B cell (primary cell): ENCODE results near the gene PFN3. TPM values are rescaled to one million over a fixed set of nuclear protein-coding genes. Genes with fewer than 3 reads are reported as not detected.

Source experiments
- ATAC-seq: fragments of 200-7000 bp; cut with Tn5 transposase; one replicate; pipeline ENCODE4 v1.10.0; 2021; ENCODE audit warnings: low read depth, mild to moderate bottlenecking, moderate number of reproducible peaks, moderate library complexity
- CTCF ChIA-PET: fragments of 350-600 bp; sonication (Branson Sonifier 250); formaldehyde crosslinking; loops from one replicate; lab custom pipeline; 2021; ENCODE audit warnings: antibody characterized with exemption, inconsistent platforms; lab: Charles Lee
- POLR2A ChIA-PET: fragments of 350-600 bp; sonication (Branson Sonifier 250); formaldehyde crosslinking; loops from one replicate; lab custom pipeline; 2021; ENCODE audit warnings: antibody characterized with exemption; lab: Charles Lee
- DNase-seq: peaks from one replicate; pipeline ENCODE4 v3.0.0; 2013
- H2AFZ ChIP-seq: 2 replicates; pipeline ENCODE4 v1.6.1; 2012; ENCODE audit warnings: mild to moderate bottlenecking, low read depth, low read length; ENCODE audit not compliant: insufficient read depth, poor library complexity, severe bottlenecking
- H3K27ac ChIP-seq, 2 donors: 1 replicate in 1 of 2; 2 replicates in 1 of 2; pipeline ENCODE4 v1.5.1; 2012 to 2013; ENCODE audit warnings: low read length in 2 of 2, mild to moderate bottlenecking in 2 of 2, moderate library complexity in 1 of 2
- H3K27me3 ChIP-seq, 4 experiments: fragments of 200-600 bp in 1 of 4; sonication (generic) in 1 of 4; replicated peaks in 1 of 4; 1 replicate in 2 of 4; 2 replicates in 2 of 4; pipeline versions ENCODE4 v1.6.1 to v1.7.0; 2013 to 2016; ENCODE audit warnings: low read length in 3 of 4, mild to moderate bottlenecking in 2 of 4, mixed read lengths in 1 of 4, moderate library complexity in 1 of 4; ENCODE audit not compliant: insufficient read depth in 4 of 4, control insufficient read depth in 3 of 4; ENCODE audit errors: control extremely low read depth in 1 of 4
- H3K36me3 ChIP-seq, 2 experiments: replicated peaks in 1 of 2; 1 replicate in 1 of 2; 2 replicates in 1 of 2; pipeline versions ENCODE4 v1.6.1 to v1.7.1; 2013; ENCODE audit warnings: low read length in 1 of 2; ENCODE audit not compliant: insufficient read depth in 2 of 2, control insufficient read depth in 1 of 2; ENCODE audit errors: control extremely low read depth in 1 of 2, extremely low read depth in 1 of 2
- H3K4me1 ChIP-seq, 2 donors: fragments of 200-600 bp in 1 of 2; sonication (generic) in 1 of 2; 1 replicate in 1 of 2; 2 replicates in 1 of 2; pipeline versions ENCODE4 v1.5.1 to v1.6.1; 2013 to 2017; ENCODE audit warnings: low read length in 2 of 2; ENCODE audit not compliant: control insufficient read depth in 2 of 2, insufficient read depth in 2 of 2
- H3K4me2 ChIP-seq: replicated peaks from 2 replicates; pipeline ENCODE3; 2012; ENCODE audit warnings: mild to moderate bottlenecking, low read depth, low read length; ENCODE audit not compliant: poor library complexity, severe bottlenecking
- H3K4me3 ChIP-seq, 5 experiments: fragments of 200-600 bp in 1 of 5; sonication (generic) in 1 of 5; 1 replicate in 3 of 5; 2 replicates in 2 of 5; pipeline versions ENCODE4 v1.5.1 to v1.7.0; 2011 to 2016; ENCODE audit warnings: low read length in 4 of 5, mild to moderate bottlenecking in 4 of 5, low read depth in 2 of 5, control low read depth in 1 of 5, moderate library complexity in 1 of 5; ENCODE audit not compliant: insufficient read depth in 1 of 5; ENCODE audit errors: control extremely low read depth in 1 of 5, extremely low read depth in 1 of 5
- H3K79me2 ChIP-seq: fragments of 200-600 bp; sonication (generic); one replicate; pipeline ENCODE4 v1.6.0; 2016; ENCODE audit warnings: low read length; ENCODE audit not compliant: control insufficient read depth, insufficient read depth
- H3K9ac ChIP-seq: fragments of 200-600 bp; sonication (generic); 2 replicates; pipeline ENCODE4 v1.6.1; 2017; ENCODE audit warnings: mild to moderate bottlenecking, low read length, moderate library complexity
- H3K9me3 ChIP-seq, 3 donors: one replicate each; pipeline versions ENCODE4 v1.6.1 to v1.7.1; 2013; ENCODE audit warnings: low read length in 2 of 3; ENCODE audit not compliant: control insufficient read depth in 2 of 3, insufficient read depth in 1 of 3; ENCODE audit errors: control extremely low read depth in 1 of 3
- H4K20me1 ChIP-seq: 2 replicates; pipeline ENCODE4 v1.6.0; 2012; ENCODE audit warnings: mild to moderate bottlenecking, low read length; ENCODE audit not compliant: insufficient read depth, control insufficient read depth, poor library complexity, severe bottlenecking
- H3K27ac Mint-ChIP-seq: one replicate; pipeline ENCODE4 v1.8.0; 2021; ENCODE audit warnings: mixed read lengths
- H3K27me3 Mint-ChIP-seq: one replicate; pipeline ENCODE4 v1.8.0; 2021; ENCODE audit warnings: mixed read lengths
- H3K4me1 Mint-ChIP-seq: one replicate; pipeline ENCODE4 v1.8.0; 2021; ENCODE audit warnings: mixed read lengths
- H3K4me3 Mint-ChIP-seq: one replicate; pipeline ENCODE4 v1.8.0; 2021; ENCODE audit warnings: mixed read lengths
- H3K9me3 Mint-ChIP-seq: one replicate; pipeline ENCODE4 v1.8.0; 2022; ENCODE audit warnings: mixed read lengths; ENCODE audit not compliant: insufficient read depth
- CTCF ChIP-seq: fragments of 200-600 bp; IDR thresholded peaks from one replicate; pipeline ENCODE4 v1.8.0; 2022; ENCODE audit warnings: antibody characterized with exemption, mild to moderate bottlenecking
- EZH2 ChIP-seq: IDR thresholded peaks from 2 replicates; pipeline ENCODE4 v1.6.1; 2012; ENCODE audit warnings: borderline replicate concordance, low read depth, mild to moderate bottlenecking, moderate library complexity, low read length; ENCODE audit not compliant: insufficient read depth, poor library complexity, severe bottlenecking
- WGBS: methylation state at CpG from one replicate; pipeline ENCODE4 v1.1.5; 2013; ENCODE audit warnings: missing lambda C conversion rate; ENCODE audit not compliant: insufficient coverage; 5-methylcytosine and 5-hydroxymethylcytosine counted together
- intact Hi-C: fragments of 100-400 bp; cut with micrococcal nuclease; formaldehyde crosslinking; loops from one replicate; pipeline ENCODE4 v1.10.0; 2022
- polyA plus RNA-seq: library from polyadenylated mRNA; depleted of rRNA; stranded (reverse); fragments of >200 nt; gene quantifications from 2 replicates; pipeline ENCODE4 v1.2.3, GENCODE V29; 2012
- total RNA-seq, 2 donors: library from RNA; stranded (reverse); fragments of 120-200 nt in 1 of 2; gene quantifications; 1 replicate in 1 of 2; 2 replicates in 1 of 2; pipeline versions ENCODE4 v1.2.3 to v1.2.4, GENCODE V29; 2013 to 2022

Gene PFN3
- total and polyA plus RNA-seq, 2 donors (not counting 1 experiment from before 2014, with no cell fraction given), result not detected

GRCh38 chr5:177372034-177372896 lies 28.2 kb downstream of the PFN3 start:
- no peaks in the 10 kb centered on the region for H3K27me3 ChIP-seq
- H3K4me1 ChIP-seq, result peaks cover 35 to 38% of the 10 kb centered on the region in 2 donors
- H3K4me3 ChIP-seq, result no peak overlapping the region
- CTCF ChIA-PET, result interaction anchor here (0.9 to 5.5 kb wide), 10 partner anchors 10 to 128 kb away, joined by 3 to 60 read pairs (median 6); partner anchors contain the start of genes LMAN2 and RGS14
- no peaks in the 10 kb centered on the region for H3K9me3 ChIP-seq
- peak overlapping the region; percentile 18 to 35 for H3K27ac ChIP-seq
- H2AFZ ChIP-seq, result no peak overlapping the region
- H4K20me1 ChIP-seq, result peaks cover 47% of the 10 kb centered on the region
- WGBS, result 98% methylated on average over 6 of the region's 12 CpGs
- Mint-ChIP-seq H3K4me3 (peak overlapping the region; percentile 64), H3K27me3 (no peaks in the 10 kb centered on the region), H3K9me3 (no peaks in the 10 kb centered on the region), H3K4me1 (peaks cover 40% of the 10 kb centered on the region), H3K27ac (peak overlapping the region; percentile 81)
- POLR2A ChIA-PET, result interaction anchor here (0.9 kb wide), 1 partner anchor 20 kb away, joined by 9 read pairs; no protein-coding TSS in a partner anchor
- peaks cover 0 to 44% of the 10 kb centered on the region in 2 experiments for H3K36me3 ChIP-seq
- no peak overlapping the region for H3K9ac ChIP-seq
- TF ChIP-seq EZH2, result no peak
- no peak for TF ChIP-seq CTCF
- intact Hi-C loops, result no loop called here
- H3K4me2 ChIP-seq, result peak overlapping the region; percentile 46
- DNase-seq, result no peak
- ATAC-seq, result no peak
- no peaks in the 10 kb centered on the region for H3K79me2 ChIP-seq
